Peyer's patch (tissue), 4 donors: ENCODE measurements around the gene TRAF5. TPM values are rescaled to one million over a fixed set of nuclear protein-coding genes. Genes with fewer than 3 reads are reported as not detected.
"Not testable (repeated sequence)": the region's sequence is repeated elsewhere in the genome, so short reads cannot be mapped to it uniquely, and the experiment has no call there.

Source experiments
- DNase-seq, 3 donors: peaks; one replicate each; pipeline ENCODE4 v3.0.0-alpha.2; 2017 to 2019
- H3K27ac ChIP-seq, 4 donors: fragments of 200-600 bp; sonication (generic); one replicate each; pipeline ENCODE4 v1.5.1; 2016 to 2019
- H3K27me3 ChIP-seq, 2 donors: fragments of 200-600 bp; sonication (generic); one replicate each; pipeline ENCODE4 v1.5.1; 2019
- H3K36me3 ChIP-seq, 3 donors: fragments of 200-600 bp; sonication (generic); one replicate each; pipeline ENCODE4 v1.5.1; 2016 to 2019
- H3K4me1 ChIP-seq, 4 donors: fragments of 200-600 bp; sonication (generic); one replicate each; pipeline ENCODE4 v1.5.1; 2016 to 2019
- H3K4me3 ChIP-seq, 4 donors: fragments of 200-600 bp; sonication (generic); 1 replicate in 3 of 4; 2 replicates in 1 of 4; pipeline ENCODE4 v1.5.1; 2016 to 2019; ENCODE audit warnings: mild to moderate bottlenecking in 1 of 4
- H3K9me3 ChIP-seq, 4 donors: fragments of 200-600 bp; sonication (generic); one replicate each; pipeline ENCODE4 v1.5.1; 2016 to 2019; ENCODE audit warnings: mild to moderate bottlenecking in 1 of 4
- POLR2A ChIP-seq, 2 donors: fragments of 450-650 bp; IDR thresholded peaks; one replicate each; pipeline ENCODE4 v1.5.1; 2017; ENCODE audit warnings: antibody characterized with exemption in 2 of 2, mild to moderate bottlenecking in 2 of 2, moderate library complexity in 2 of 2
- total RNA-seq, 4 donors: library from RNA; depleted of rRNA; stranded (reverse); fragments of >200 nt; gene quantifications; one replicate each; pipeline ENCODE4 v1.1.0, GENCODE V29; 2016
- TF ChIP-seq, protein P1 (sequence below), 6 experiments: fragments of 450-650 bp in 4 of 6; fragments of 200-600 bp in 2 of 6; sonication (generic) in 1 of 6; IDR thresholded peaks; one replicate each; pipeline ENCODE4 v1.5.1; 2017 to 2019; ENCODE audit warnings: antibody characterized with exemption in 6 of 6, mild to moderate bottlenecking in 3 of 6, moderate library complexity in 1 of 6

Gene TRAF5
- total RNA-seq, 4 donors from 2014 or later, result 10.9 to 98.2 (median 24.9) TPM

- Histone ChIP-seq H3K4me3 (no peak overlapping the region), H3K36me3 (no peaks in the 10 kb centered on the region), H3K4me1 (peaks cover 0 to 23% (median 8%) of the 10 kb centered on the region in 4 donors), H3K27me3 (no peaks in the 10 kb centered on the region), H3K27ac (no peak overlapping the region), H3K9me3 (no peaks in the 10 kb centered on the region)
- peak in 1 of 3 donors; percentile 1 for DNase-seq
- TF ChIP-seq, protein P1, sequence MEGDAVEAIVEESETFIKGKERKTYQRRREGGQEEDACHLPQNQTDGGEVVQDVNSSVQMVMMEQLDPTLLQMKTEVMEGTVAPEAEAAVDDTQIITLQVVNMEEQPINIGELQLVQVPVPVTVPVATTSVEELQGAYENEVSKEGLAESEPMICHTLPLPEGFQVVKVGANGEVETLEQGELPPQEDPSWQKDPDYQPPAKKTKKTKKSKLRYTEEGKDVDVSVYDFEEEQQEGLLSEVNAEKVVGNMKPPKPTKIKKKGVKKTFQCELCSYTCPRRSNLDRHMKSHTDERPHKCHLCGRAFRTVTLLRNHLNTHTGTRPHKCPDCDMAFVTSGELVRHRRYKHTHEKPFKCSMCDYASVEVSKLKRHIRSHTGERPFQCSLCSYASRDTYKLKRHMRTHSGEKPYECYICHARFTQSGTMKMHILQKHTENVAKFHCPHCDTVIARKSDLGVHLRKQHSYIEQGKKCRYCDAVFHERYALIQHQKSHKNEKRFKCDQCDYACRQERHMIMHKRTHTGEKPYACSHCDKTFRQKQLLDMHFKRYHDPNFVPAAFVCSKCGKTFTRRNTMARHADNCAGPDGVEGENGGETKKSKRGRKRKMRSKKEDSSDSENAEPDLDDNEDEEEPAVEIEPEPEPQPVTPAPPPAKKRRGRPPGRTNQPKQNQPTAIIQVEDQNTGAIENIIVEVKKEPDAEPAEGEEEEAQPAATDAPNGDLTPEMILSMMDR (IDR thresholded peaks at IDR 0.05), result no peak
- no peak for TF ChIP-seq POLR2A (IDR thresholded peaks at IDR 0.05)
Measured at GRCh38 chr1:211349741-211350140, 23.1 kb downstream of the TRAF5 start.

- not testable (repeated sequence) for H3K4me3 ChIP-seq, DNase-seq, H3K27me3 ChIP-seq, H3K9me3 ChIP-seq
- Histone ChIP-seq H3K4me1 (peaks cover 0 to 21% (median 8%) of the 10 kb centered on the region in 4 donors), H3K27ac (peak overlapping the region in 1 of 4 donors; percentile 59), H3K36me3 (peaks cover 0 to 11% (median 0%) of the 10 kb centered on the region in 3 donors)
Measured at GRCh38 chr1:211352055-211352454, 25.4 kb downstream of the TRAF5 start.

DNA sequence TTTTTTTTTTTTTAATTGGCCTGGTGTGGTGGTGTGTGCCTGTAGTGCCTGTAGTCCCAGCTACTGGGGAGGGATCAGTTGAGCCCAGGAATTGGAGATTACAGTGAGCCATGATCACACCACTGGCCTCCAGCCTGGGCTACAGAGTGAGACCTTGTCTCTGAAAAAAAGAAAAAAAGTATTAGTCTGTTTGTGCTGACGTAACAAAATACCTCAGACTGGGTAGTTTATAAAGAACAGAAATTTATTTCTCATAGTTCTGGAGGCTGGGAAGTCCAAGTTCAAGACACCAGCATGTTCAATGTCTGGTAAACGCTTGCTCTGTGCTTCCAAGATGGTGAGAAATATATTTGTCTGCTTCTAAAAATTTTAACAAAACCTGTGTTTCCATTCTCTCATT is 25.8 kb downstream of the TRAF5 start:
- no peak for DNase-seq
- no peaks in the 10 kb centered on the region for H3K9me3 ChIP-seq
- TF ChIP-seq POLR2A (IDR thresholded peaks at IDR 0.05), result no peak
- TF ChIP-seq, protein P1 (IDR thresholded peaks at IDR 0.05), result no peak

DNA sequence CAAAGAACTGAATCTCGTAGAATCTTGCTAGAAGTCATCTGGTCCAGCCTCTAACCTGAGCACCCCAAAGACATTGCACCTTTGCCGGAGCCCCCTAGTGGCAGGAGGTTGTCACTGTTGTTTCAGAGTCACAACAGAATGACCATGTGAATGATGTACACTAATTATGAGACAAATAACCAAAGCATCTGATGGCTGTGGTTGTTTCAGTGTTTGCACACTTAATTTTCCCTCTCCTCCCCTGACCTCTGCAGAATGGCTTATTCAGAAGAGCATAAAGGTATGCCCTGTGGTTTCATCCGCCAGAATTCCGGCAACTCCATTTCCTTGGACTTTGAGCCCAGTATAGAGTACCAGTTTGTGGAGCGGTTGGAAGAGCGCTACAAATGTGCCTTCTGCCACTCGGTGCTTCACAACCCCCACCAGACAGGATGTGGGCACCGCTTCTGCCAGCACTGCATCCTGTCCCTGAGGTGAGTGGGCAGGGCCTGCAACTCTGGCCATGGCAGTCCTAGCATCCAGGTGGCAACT is 26.4 kb downstream of the TRAF5 start:
- peaks cover 0 to 14% (median 0%) of the 10 kb centered on the region in 3 donors for H3K36me3 ChIP-seq
- H3K9me3 ChIP-seq, result no peaks in the 10 kb centered on the region
- peak; percentile 68 to 90 (median 83) for DNase-seq
- H3K27ac ChIP-seq, result peak overlapping the region in 2 of 4 donors; percentile 16 to 59
- TF ChIP-seq POLR2A (IDR thresholded peaks at IDR 0.05), result no peak
- TF ChIP-seq, protein P1 (IDR thresholded peaks at IDR 0.05), result peak; percentile 22 to 85 (median 74)
- H3K4me3 ChIP-seq, result peak overlapping the region in 1 of 4 donors; percentile 1
- no peaks in the 10 kb centered on the region for H3K27me3 ChIP-seq
- H3K4me1 ChIP-seq, result peaks cover 0 to 18% (median 5%) of the 10 kb centered on the region in 4 donors

More for the DNA sequence above, 25.8 kb downstream of the TRAF5 start:
- no peak overlapping the region for H3K4me3 ChIP-seq
- no peaks in the 10 kb centered on the region for H3K27me3 ChIP-seq
- peaks cover 0 to 14% (median 0%) of the 10 kb centered on the region in 3 donors for H3K36me3 ChIP-seq
- H3K4me1 ChIP-seq, result peaks cover 0 to 18% (median 8%) of the 10 kb centered on the region in 4 donors
- peak overlapping the region in 1 of 4 donors; percentile 59 for H3K27ac ChIP-seq

DNA sequence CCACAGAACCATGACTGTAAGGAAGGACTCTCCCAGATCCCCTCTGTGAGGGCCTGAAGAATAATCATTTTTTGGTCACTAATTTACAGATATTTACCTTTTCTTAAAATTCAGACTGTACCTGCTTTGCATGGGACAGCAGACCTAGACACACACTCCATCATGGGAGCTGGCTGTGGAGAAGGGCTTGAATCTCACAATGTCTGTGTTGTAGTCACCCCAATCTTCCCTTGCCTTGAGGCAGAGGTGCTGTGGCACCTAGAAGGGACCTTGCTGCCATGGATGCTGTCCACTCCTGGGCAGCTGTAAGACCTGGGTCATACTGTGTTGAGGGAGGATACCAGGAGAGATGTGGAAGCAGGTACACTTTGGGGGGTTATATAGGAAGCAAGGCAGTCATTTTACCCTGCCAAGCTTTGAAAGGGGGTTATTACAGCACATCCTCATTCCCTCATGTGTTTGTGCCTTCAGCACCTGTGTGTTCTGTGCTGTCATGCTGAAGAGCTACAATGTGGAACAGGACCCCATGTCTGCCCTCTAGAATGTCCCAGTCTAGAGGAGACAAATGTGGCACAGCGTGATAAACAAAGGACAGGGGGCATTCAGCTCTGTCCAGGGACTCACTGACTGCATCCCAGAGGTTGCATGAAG is 27.1 kb downstream of the TRAF5 start:
- TF ChIP-seq, protein P1 (IDR thresholded peaks at IDR 0.05), result no peak
- no peak for TF ChIP-seq POLR2A (IDR thresholded peaks at IDR 0.05)
- H3K4me1 ChIP-seq, result peaks cover 0 to 18% (median 5%) of the 10 kb centered on the region in 4 donors
- peak overlapping the region in 1 of 4 donors; percentile 1 for H3K4me3 ChIP-seq
- no peaks in the 10 kb centered on the region for H3K9me3 ChIP-seq
- no peaks in the 10 kb centered on the region for H3K27me3 ChIP-seq
- peaks cover 0 to 14% (median 0%) of the 10 kb centered on the region in 3 donors for H3K36me3 ChIP-seq
- H3K27ac ChIP-seq, result peak overlapping the region in 2 of 4 donors; percentile 16 to 59
- no peak for DNase-seq

DNA sequence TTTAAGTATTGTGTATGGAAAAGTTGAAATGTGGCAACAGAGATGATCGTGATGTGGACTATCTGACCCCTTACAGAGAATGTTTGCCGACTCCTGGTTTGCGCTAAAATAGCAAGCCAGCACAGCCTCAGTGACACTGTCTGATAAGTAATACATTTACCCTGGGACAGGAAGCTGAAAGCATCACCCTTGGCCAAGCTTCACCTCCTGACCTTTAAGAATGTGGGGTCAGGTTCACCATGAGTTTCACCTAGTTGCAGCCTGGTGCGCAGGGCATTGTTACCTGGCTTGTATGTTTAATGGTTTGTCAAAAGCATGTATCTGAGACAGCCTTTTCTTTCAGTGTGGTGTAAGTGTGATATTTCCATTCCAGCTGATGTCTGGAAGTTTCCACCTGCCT is 29.2 kb downstream of the TRAF5 start:
- H3K4me3 ChIP-seq, result no peak overlapping the region
- H3K36me3 ChIP-seq, result peaks cover 0 to 34% (median 0%) of the 10 kb centered on the region in 3 donors
- H3K4me1 ChIP-seq, result peaks cover 0 to 18% (median 5%) of the 10 kb centered on the region in 4 donors
- no peaks in the 10 kb centered on the region for H3K27me3 ChIP-seq
- no peaks in the 10 kb centered on the region for H3K9me3 ChIP-seq
- H3K27ac ChIP-seq, result no peak overlapping the region
- no peak for TF ChIP-seq POLR2A (IDR thresholded peaks at IDR 0.05)
- TF ChIP-seq, protein P1 (IDR thresholded peaks at IDR 0.05), result no peak
- DNase-seq, result no peak
